Measurements from ENCODE around the gene METTL16. TPM values are rescaled to one million over a fixed set of nuclear protein-coding genes. Genes with fewer than 3 reads are reported as not detected.

The METTL16 gene
- total and polyA plus RNA-seq, 2 donors (not counting 1 experiment from before 2014, with no cell fraction given): 19.2 to 56.5 TPM

DNA sequence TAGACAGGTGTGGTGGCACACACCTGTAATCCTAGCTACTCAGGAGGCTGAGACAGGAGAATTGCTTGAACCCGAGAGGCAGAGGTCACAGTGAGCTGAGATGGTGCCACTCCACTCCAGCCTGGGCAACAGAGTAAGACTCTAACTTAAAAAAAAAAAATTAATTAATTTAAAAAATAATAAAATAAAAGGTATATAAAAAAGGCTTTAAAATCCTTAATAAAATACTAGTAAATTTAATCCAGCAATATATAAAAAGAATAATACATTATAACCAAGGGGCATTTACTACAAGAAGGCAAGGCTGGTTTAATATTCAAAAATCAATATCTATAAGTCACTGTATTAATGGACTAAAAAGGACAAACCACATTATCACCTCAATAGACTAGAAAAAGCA, 66.0 kb downstream of the METTL16 start:
- Histone ChIP-seq H3K4me3 (ENCODE audit: control extremely low read depth in 1 of 5, extremely low read depth in 1 of 5, insufficient read depth in 1 of 5, low read depth in 2 of 5, low read length in 4 of 5) (no peak overlapping the region), H3K27me3 (replicated peaks in 1 of 4; ENCODE audit: control extremely low read depth in 1 of 4, control insufficient read depth in 3 of 4, insufficient read depth in 4 of 4, low read length in 3 of 4) (no peaks in the 10 kb centered on the region), H3K27ac (ENCODE audit: low read length in 2 of 2) (no peak overlapping the region), H3K79me2 (ENCODE audit: control insufficient read depth, insufficient read depth, low read length) (no peaks in the 10 kb centered on the region), H3K9ac (ENCODE audit: low read length) (no peak overlapping the region), H4K20me1 (ENCODE audit: control insufficient read depth, insufficient read depth, low read length, poor library complexity, severe bottlenecking) (no peaks in the 10 kb centered on the region), H2AFZ (ENCODE audit: insufficient read depth, low read depth, low read length, poor library complexity, severe bottlenecking) (no peak overlapping the region), H3K4me2 (replicated peaks; ENCODE audit: low read depth, low read length, poor library complexity, severe bottlenecking) (no peak overlapping the region), H3K9me3 (ENCODE audit: control extremely low read depth in 1 of 3, control insufficient read depth in 2 of 3, insufficient read depth in 1 of 3, low read length in 2 of 3) (peaks cover 0 to 7% (median 0%) of the 10 kb centered on the region in 3 donors), H3K4me1 (ENCODE audit: control insufficient read depth in 2 of 2, insufficient read depth in 2 of 2, low read length in 2 of 2) (no peaks in the 10 kb centered on the region), H3K36me3 (replicated peaks in 1 of 2; ENCODE audit: control extremely low read depth in 1 of 2, control insufficient read depth in 1 of 2, extremely low read depth in 1 of 2, insufficient read depth in 2 of 2, low read length in 1 of 2) (peaks cover 4 to 7% of the 10 kb centered on the region in 2 experiments)
- ATAC-seq (ENCODE audit: low read depth): no peak
- H3K9me3 Mint-ChIP-seq (ENCODE audit: insufficient read depth): peaks cover 3% of the 10 kb centered on the region
- WGBS (ENCODE audit: insufficient coverage): no CpG with 5 or more reads among the region's 1 CpG
- intact Hi-C loops (cut with micrococcal nuclease): no loop called here
- no peak for TF ChIP-seq EZH2 (IDR thresholded peaks at IDR 0.05; ENCODE audit: borderline replicate concordance, insufficient read depth, low read depth, low read length, poor library complexity, severe bottlenecking)
- TF ChIP-seq, protein P1, sequence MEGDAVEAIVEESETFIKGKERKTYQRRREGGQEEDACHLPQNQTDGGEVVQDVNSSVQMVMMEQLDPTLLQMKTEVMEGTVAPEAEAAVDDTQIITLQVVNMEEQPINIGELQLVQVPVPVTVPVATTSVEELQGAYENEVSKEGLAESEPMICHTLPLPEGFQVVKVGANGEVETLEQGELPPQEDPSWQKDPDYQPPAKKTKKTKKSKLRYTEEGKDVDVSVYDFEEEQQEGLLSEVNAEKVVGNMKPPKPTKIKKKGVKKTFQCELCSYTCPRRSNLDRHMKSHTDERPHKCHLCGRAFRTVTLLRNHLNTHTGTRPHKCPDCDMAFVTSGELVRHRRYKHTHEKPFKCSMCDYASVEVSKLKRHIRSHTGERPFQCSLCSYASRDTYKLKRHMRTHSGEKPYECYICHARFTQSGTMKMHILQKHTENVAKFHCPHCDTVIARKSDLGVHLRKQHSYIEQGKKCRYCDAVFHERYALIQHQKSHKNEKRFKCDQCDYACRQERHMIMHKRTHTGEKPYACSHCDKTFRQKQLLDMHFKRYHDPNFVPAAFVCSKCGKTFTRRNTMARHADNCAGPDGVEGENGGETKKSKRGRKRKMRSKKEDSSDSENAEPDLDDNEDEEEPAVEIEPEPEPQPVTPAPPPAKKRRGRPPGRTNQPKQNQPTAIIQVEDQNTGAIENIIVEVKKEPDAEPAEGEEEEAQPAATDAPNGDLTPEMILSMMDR (IDR thresholded peaks at IDR 0.05): no peak
- no peak for DNase-seq
- no peaks in the 10 kb centered on the region for H3K27me3 Mint-ChIP-seq
- H3K27ac Mint-ChIP-seq: no peak overlapping the region
- ChIA-PET POLR2A (no interaction called here), CTCF (no interaction called here)
- no peaks in the 10 kb centered on the region for H3K4me1 Mint-ChIP-seq
- H3K4me3 Mint-ChIP-seq: no peak overlapping the region

DNA sequence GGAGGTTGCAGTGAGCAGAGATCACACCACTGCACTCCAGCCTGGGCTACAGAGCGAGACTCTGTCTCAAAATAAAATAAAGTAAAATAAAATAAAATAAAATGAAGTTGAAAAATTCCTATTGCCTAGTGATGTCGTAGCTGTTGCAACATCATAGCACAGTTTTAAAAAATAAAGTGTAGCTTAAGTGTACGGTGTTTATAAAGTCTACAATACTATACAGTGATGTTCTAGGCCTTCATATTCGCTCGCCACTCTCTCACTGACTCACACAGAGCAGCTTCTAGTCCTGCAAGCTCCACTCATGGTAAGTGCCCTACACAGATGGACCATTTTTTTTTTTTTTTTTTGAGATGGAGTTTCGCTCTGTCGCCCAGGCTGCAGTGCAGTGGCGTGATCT, 67.3 kb downstream of the METTL16 start:
- H3K9me3 ChIP-seq (ENCODE audit: control extremely low read depth in 1 of 3, control insufficient read depth in 2 of 3, insufficient read depth in 1 of 3, low read length in 2 of 3): peaks cover 0 to 7% (median 0%) of the 10 kb centered on the region in 3 donors
- Mint-ChIP-seq H3K27ac (no peak overlapping the region), H3K9me3 (ENCODE audit: insufficient read depth) (peaks cover 3% of the 10 kb centered on the region), H3K4me1 (no peaks in the 10 kb centered on the region), H3K27me3 (no peaks in the 10 kb centered on the region), H3K4me3 (no peak overlapping the region)
- no peak for TF ChIP-seq EZH2 (IDR thresholded peaks at IDR 0.05; ENCODE audit: borderline replicate concordance, insufficient read depth, low read depth, low read length, poor library complexity, severe bottlenecking)
- TF ChIP-seq, protein P1 (IDR thresholded peaks at IDR 0.05): no peak
- ATAC-seq (ENCODE audit: low read depth) (no peak), DNase-seq (no peak)
- peaks cover 4 to 9% of the 10 kb centered on the region in 2 experiments for H3K36me3 ChIP-seq (replicated peaks in 1 of 2; ENCODE audit: control extremely low read depth in 1 of 2, control insufficient read depth in 1 of 2, extremely low read depth in 1 of 2, insufficient read depth in 2 of 2, low read length in 1 of 2)
- no peak overlapping the region for H3K27ac ChIP-seq (ENCODE audit: low read length in 2 of 2)
- H3K79me2 ChIP-seq (ENCODE audit: control insufficient read depth, insufficient read depth, low read length): no peaks in the 10 kb centered on the region
- no peak overlapping the region for H3K4me3 ChIP-seq (ENCODE audit: control extremely low read depth in 1 of 5, extremely low read depth in 1 of 5, insufficient read depth in 1 of 5, low read depth in 2 of 5, low read length in 4 of 5)
- ChIA-PET POLR2A (no interaction called here), CTCF (no interaction called here)
- 100% methylated on average over 2 of the region's 8 CpGs for WGBS (ENCODE audit: insufficient coverage)
- no peaks in the 10 kb centered on the region for H3K27me3 ChIP-seq (replicated peaks in 1 of 4; ENCODE audit: control extremely low read depth in 1 of 4, control insufficient read depth in 3 of 4, insufficient read depth in 4 of 4, low read length in 3 of 4)
- no peak overlapping the region for H3K9ac ChIP-seq (ENCODE audit: low read length)
- H3K4me1 ChIP-seq (ENCODE audit: control insufficient read depth in 2 of 2, insufficient read depth in 2 of 2, low read length in 2 of 2): no peaks in the 10 kb centered on the region
- intact Hi-C loops (cut with micrococcal nuclease): no loop called here
- no peak overlapping the region for H2AFZ ChIP-seq (ENCODE audit: insufficient read depth, low read depth, low read length, poor library complexity, severe bottlenecking)
- no peak overlapping the region for H3K4me2 ChIP-seq (replicated peaks; ENCODE audit: low read depth, low read length, poor library complexity, severe bottlenecking)
- no peaks in the 10 kb centered on the region for H4K20me1 ChIP-seq (ENCODE audit: control insufficient read depth, insufficient read depth, low read length, poor library complexity, severe bottlenecking)

Data from B cell (primary cell).